Vagina (tissue), 2 donors: Measurements from ENCODE around the gene CTDSP1. TPM values are rescaled to one million over a fixed set of nuclear protein-coding genes. Genes with fewer than 3 reads are reported as not detected.

Experiments
- DNase-seq, 2 donors: peaks; one replicate each; pipeline ENCODE4 v3.0.0-alpha.2; 2017; ENCODE audit errors: extremely low spot score in 2 of 2
- H3K27ac ChIP-seq: fragments of 200-600 bp; sonication (generic); one replicate; pipeline ENCODE4 v1.5.1; 2019
- H3K27me3 ChIP-seq: fragments of 200-600 bp; sonication (generic); one replicate; pipeline ENCODE4 v1.5.1; 2019
- H3K36me3 ChIP-seq, 2 donors: fragments of 200-600 bp; sonication (generic); one replicate each; pipeline ENCODE4 v1.5.1; 2017 to 2019
- H3K4me1 ChIP-seq: fragments of 200-600 bp; sonication (generic); one replicate; pipeline ENCODE4 v1.5.1; 2019
- H3K4me3 ChIP-seq, 2 donors: fragments of 200-600 bp; sonication (generic); 1 replicate in 1 of 2; 2 replicates in 1 of 2; pipeline ENCODE4 v1.5.1; 2016 to 2019
- H3K9me3 ChIP-seq: fragments of 200-600 bp; sonication (generic); one replicate; pipeline ENCODE4 v1.5.1; 2019
- CTCF ChIP-seq, 3 experiments: fragments of 450-650 bp in 2 of 3; fragments of 200-600 bp in 1 of 3; sonication (generic) in 1 of 3; IDR thresholded peaks; one replicate each; pipeline ENCODE4 v1.5.1; 2017 to 2019; ENCODE audit warnings: antibody characterized with exemption in 3 of 3, mild to moderate bottlenecking in 2 of 3, moderate library complexity in 2 of 3
- POLR2A ChIP-seq, 2 donors: fragments of 450-650 bp; IDR thresholded peaks; one replicate each; pipeline ENCODE4 v1.6.1; 2017; ENCODE audit warnings: antibody characterized with exemption in 2 of 2, mild to moderate bottlenecking in 2 of 2, moderate library complexity in 2 of 2
- POLR2AphosphoS5 ChIP-seq, 2 donors: sonication (generic); formaldehyde crosslinking; IDR thresholded peaks; one replicate each; pipeline ENCODE4 v1.9.0; 2017; ENCODE audit warnings: antibody characterized with exemption in 2 of 2, mild to moderate bottlenecking in 2 of 2, low read depth in 1 of 2; ENCODE audit not compliant: insufficient read depth in 1 of 2
- intact Hi-C: fragments of 100-400 bp; cut with DNase I; formaldehyde crosslinking; loops from one replicate; pipeline ENCODE4 v1.15.1; 2023
- total RNA-seq: library from RNA; depleted of rRNA; stranded (reverse); fragments of >200 nt; gene quantifications from one replicate; pipeline ENCODE4 v1.2.3, GENCODE V29; 2016

Gene CTDSP1
- total RNA-seq, result 103 TPM

GRCh38 chr2:218399391-218400166 is at the start of gene CTDSP1:
TSS of gene CTDSP1 (plus strand) at chr2:218399868. CDS start at chr2:218400091, 223 bp downstream.
- DNase-seq, result peak in 1 of 2 donors; percentile 97
- Histone ChIP-seq H3K4me1 (peaks cover 55% of the 10 kb centered on the region), H3K4me3 (peak within 1 kb of the TSS; percentile 79 to 90), H3K36me3 (peaks cover 0 to 31% of the 10 kb centered on the region in 2 donors), H3K27ac (peak within 1 kb of the TSS; percentile 99), H3K27me3 (no peaks in the 10 kb centered on the region), H3K9me3 (no peaks in the 10 kb centered on the region)
- TF ChIP-seq POLR2A (IDR thresholded peaks at IDR 0.05) (peak in 1 of 2 donors; percentile 62), CTCF (IDR thresholded peaks at IDR 0.05) (no peak), POLR2AphosphoS5 (IDR thresholded peaks at IDR 0.05; ENCODE audit: insufficient read depth in 1 of 2, low read depth in 1 of 2) (peak; percentile 72 to 74)
- intact Hi-C loops, result loop anchor here (5.0 to 10.0 kb wide), 3 partner anchors 107 to 245 kb away; partner anchors contain the start of genes CNOT9, TMBIM1 and USP37

GRCh38 chr2:218354045-218354444 is 45.6 kb upstream of the CTDSP1 start:
- Histone ChIP-seq H3K9me3 (no peaks in the 10 kb centered on the region), H3K27ac (no peak overlapping the region), H3K27me3 (no peaks in the 10 kb centered on the region), H3K4me3 (no peak overlapping the region), H3K4me1 (no peaks in the 10 kb centered on the region), H3K36me3 (no peaks in the 10 kb centered on the region)
- no peak for TF ChIP-seq POLR2A (IDR thresholded peaks at IDR 0.05)
- TF ChIP-seq CTCF (IDR thresholded peaks at IDR 0.05), result no peak
- TF ChIP-seq POLR2AphosphoS5 (IDR thresholded peaks at IDR 0.05; ENCODE audit: insufficient read depth in 1 of 2, low read depth in 1 of 2), result no peak
- no peak for DNase-seq
- intact Hi-C loops, result no loop called here

GRCh38 chr2:218354850-218355443 is 44.7 kb upstream of the CTDSP1 start:
- no peak for DNase-seq
- intact Hi-C loops, result loop anchor here (5.0 kb wide), 1 partner anchor 53 kb away; no protein-coding TSS in a partner anchor
- no peak overlapping the region for H3K4me3 ChIP-seq
- H3K9me3 ChIP-seq, result no peaks in the 10 kb centered on the region
- no peak for TF ChIP-seq POLR2AphosphoS5 (IDR thresholded peaks at IDR 0.05; ENCODE audit: insufficient read depth in 1 of 2, low read depth in 1 of 2)
- TF ChIP-seq POLR2A (IDR thresholded peaks at IDR 0.05), result no peak
- TF ChIP-seq CTCF (IDR thresholded peaks at IDR 0.05), result no peak
- no peaks in the 10 kb centered on the region for H3K4me1 ChIP-seq
- H3K36me3 ChIP-seq, result no peaks in the 10 kb centered on the region
- no peaks in the 10 kb centered on the region for H3K27me3 ChIP-seq
- H3K27ac ChIP-seq, result no peak overlapping the region

GRCh38 chr2:218357236-218358177 is 42.2 kb upstream of the CTDSP1 start:
- TF ChIP-seq POLR2AphosphoS5 (IDR thresholded peaks at IDR 0.05; ENCODE audit: insufficient read depth in 1 of 2, low read depth in 1 of 2) (no peak), POLR2A (IDR thresholded peaks at IDR 0.05) (no peak)
- H3K27me3 ChIP-seq, result no peaks in the 10 kb centered on the region
- H3K4me3 ChIP-seq, result no peak overlapping the region
- H3K27ac ChIP-seq, result no peak overlapping the region
- intact Hi-C loops, result loop anchor here (5.0 kb wide), 1 partner anchor 55 kb away; no protein-coding TSS in a partner anchor
- no peaks in the 10 kb centered on the region for H3K9me3 ChIP-seq
- no peaks in the 10 kb centered on the region for H3K4me1 ChIP-seq
- no peaks in the 10 kb centered on the region for H3K36me3 ChIP-seq
- DNase-seq, result no peak

GRCh38 chr2:218360453-218360852 is 39.2 kb upstream of the CTDSP1 start:
- no peaks in the 10 kb centered on the region for H3K36me3 ChIP-seq
- H3K27ac ChIP-seq, result no peak overlapping the region
- no peak overlapping the region for H3K4me3 ChIP-seq
- no peaks in the 10 kb centered on the region for H3K4me1 ChIP-seq
- intact Hi-C loops, result no loop called here
- H3K27me3 ChIP-seq, result no peaks in the 10 kb centered on the region
- TF ChIP-seq CTCF (IDR thresholded peaks at IDR 0.05) (no peak), POLR2AphosphoS5 (IDR thresholded peaks at IDR 0.05; ENCODE audit: insufficient read depth in 1 of 2, low read depth in 1 of 2) (no peak), POLR2A (IDR thresholded peaks at IDR 0.05) (no peak)
- H3K9me3 ChIP-seq, result no peaks in the 10 kb centered on the region
- no peak for DNase-seq
